ENCODE results near the gene IL15.
"Not testable (repeated sequence)": the region's sequence is repeated elsewhere in the genome, so short reads cannot be mapped to it uniquely, and the experiment has no call there.

IL15 gene

GRCh38 chr4:141636082-141636770, at the start of gene IL15:
Gene IL15, plus strand, starts transcription at chr4:141636583. Its CDS starts 82,882 bp downstream, at chr4:141719465.
- no peak for DNase-seq

- DNase-seq = no peak
Observed at GRCh38 chr4:141587897-141588296, 48.5 kb upstream of the IL15 start.

GRCh38 chr4:141595531-141595930, 40.9 kb upstream of the IL15 start:
- DNase-seq = no peak

GRCh38 chr4:141599853-141600252, 36.5 kb upstream of the IL15 start:
- no peak for DNase-seq

- not testable (repeated sequence) for DNase-seq
Observed at GRCh38 chr4:141604683-141605082, 31.7 kb upstream of the IL15 start.

- no peak for DNase-seq
Observed at GRCh38 chr4:141605425-141605856, 30.9 kb upstream of the IL15 start.

GRCh38 chr4:141609243-141609642, 27.1 kb upstream of the IL15 start:
- no peak for DNase-seq

- DNase-seq = no peak
Observed at GRCh38 chr4:141610365-141610764, 26.0 kb upstream of the IL15 start.

GRCh38 chr4:141614878-141615586, 21.4 kb upstream of the IL15 start:
- no peak for DNase-seq

GRCh38 chr4:141615587-141615918, 20.8 kb upstream of the IL15 start:
- not testable (repeated sequence) for DNase-seq

GRCh38 chr4:141620715-141621114, 15.7 kb upstream of the IL15 start:
- DNase-seq = no peak

GRCh38 chr4:141625023-141625422, 11.4 kb upstream of the IL15 start:
- DNase-seq = no peak

GRCh38 chr4:141630854-141631253, 5.5 kb upstream of the IL15 start:
- DNase-seq = no peak

- DNase-seq = no peak
Observed at GRCh38 chr4:141635736-141636081, 674 bp upstream of the IL15 start.

- no peak for DNase-seq
Observed at GRCh38 chr4:141636771-141637460, 533 bp downstream of the IL15 start.

GRCh38 chr4:141637565-141637964, 1.2 kb downstream of the IL15 start:
- no peak for DNase-seq

- no peak for DNase-seq
Observed at GRCh38 chr4:141638230-141638629, 1.8 kb downstream of the IL15 start.

- DNase-seq = no peak
Observed at GRCh38 chr4:141640696-141641095, 4.3 kb downstream of the IL15 start.

GRCh38 chr4:141642063-141642462, 5.7 kb downstream of the IL15 start:
- no peak for DNase-seq

- DNase-seq = no peak
Observed at GRCh38 chr4:141642711-141643110, 6.3 kb downstream of the IL15 start.

GRCh38 chr4:141643557-141643956, 7.2 kb downstream of the IL15 start:
- no peak for DNase-seq

GRCh38 chr4:141645611-141646340, 9.4 kb downstream of the IL15 start:
- no peak for DNase-seq

- no peak for DNase-seq
Observed at GRCh38 chr4:141646969-141647368, 10.6 kb downstream of the IL15 start.

All from NCI-H526 treated with DMSO at 0.1 percent for 48 hours (cell line).